HG03280 (cell line): Measurements from ENCODE around the gene KCNK18.

Experiments
- ATAC-seq: cut with Tn5 transposase; IDR thresholded peaks from one replicate; pipeline ENCODE4 v1.9.1; 2021; ENCODE audit warnings: mild to moderate bottlenecking, moderate library complexity; ENCODE audit not compliant: unreplicated experiment

The KCNK18 gene

GRCh38 chr10:117249493-117250093 lies 52.3 kb downstream of the KCNK18 start:
- ATAC-seq, result no peak

- no peak for ATAC-seq
Measured at GRCh38 chr10:117250411-117250810, 53.1 kb downstream of the KCNK18 start.

DNA sequence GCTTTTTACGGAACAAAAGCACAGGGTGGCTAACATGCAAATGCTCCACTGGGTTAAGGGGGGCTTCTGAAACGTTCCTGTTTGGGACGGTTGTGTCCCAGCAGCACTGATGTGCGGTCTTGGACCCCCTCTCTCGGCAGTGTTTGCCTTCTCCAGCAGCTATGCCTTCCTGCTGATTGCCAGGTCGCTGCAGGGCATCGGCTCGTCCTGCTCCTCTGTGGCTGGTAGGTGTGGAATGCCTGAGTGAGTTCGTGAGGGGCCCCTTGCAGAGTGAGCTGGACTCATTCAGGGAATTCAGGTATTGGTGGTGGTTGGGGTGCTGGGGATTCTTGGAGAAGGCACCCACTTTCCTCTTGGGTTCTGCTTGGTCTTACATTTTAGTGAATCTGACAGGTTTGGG lies 56.6 kb downstream of the KCNK18 start:
- ATAC-seq, result no peak

- no peak for ATAC-seq
Measured at GRCh38 chr10:117254338-117254737, 57.0 kb downstream of the KCNK18 start.

DNA sequence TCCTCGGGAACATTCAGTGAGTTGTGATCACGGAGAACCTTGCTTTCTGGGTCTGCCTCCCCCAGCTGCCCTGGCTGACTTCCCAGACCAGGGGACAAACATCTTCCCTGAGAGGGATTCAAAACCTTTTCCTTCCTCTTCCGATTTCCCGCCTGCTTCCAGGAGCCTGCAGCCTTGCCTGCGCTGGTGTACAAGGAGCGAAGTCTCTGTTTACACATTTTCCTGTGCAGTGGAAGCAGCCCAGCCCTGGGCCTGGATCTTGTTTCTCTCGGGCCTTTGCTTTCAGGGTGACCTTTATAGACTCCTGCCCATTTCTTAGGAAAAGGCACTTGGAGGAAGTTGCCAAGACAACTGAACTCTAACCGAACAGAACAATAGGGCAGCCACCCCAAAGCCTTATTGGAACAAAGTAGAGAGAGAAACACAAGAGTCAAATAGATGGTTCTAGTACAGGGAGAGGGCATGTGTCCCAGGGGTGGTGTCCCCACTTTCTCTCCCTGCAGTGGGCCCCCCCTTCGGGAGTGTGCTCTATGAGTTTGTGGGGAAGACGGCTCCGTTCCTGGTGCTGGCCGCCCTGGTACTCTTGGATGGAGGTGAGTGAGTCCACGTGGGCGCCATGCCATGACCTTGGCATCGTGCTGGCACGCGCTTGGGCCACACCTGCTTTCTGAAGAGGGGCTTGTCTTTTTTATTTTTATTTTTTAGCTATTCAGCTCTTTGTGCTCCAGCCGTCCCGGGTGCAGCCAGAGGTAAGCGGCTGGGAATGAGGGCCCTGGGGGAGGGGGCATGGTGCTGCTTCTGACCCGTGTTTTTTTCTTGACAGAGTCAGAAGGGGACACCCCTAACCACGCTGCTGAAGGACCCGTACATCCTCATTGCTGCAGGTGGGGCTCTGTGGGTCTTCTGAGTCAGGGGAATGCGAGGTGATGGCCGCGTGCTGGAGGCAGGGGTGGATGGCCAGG lies 57.8 kb downstream of the KCNK18 start:
- ATAC-seq, result no peak

DNA sequence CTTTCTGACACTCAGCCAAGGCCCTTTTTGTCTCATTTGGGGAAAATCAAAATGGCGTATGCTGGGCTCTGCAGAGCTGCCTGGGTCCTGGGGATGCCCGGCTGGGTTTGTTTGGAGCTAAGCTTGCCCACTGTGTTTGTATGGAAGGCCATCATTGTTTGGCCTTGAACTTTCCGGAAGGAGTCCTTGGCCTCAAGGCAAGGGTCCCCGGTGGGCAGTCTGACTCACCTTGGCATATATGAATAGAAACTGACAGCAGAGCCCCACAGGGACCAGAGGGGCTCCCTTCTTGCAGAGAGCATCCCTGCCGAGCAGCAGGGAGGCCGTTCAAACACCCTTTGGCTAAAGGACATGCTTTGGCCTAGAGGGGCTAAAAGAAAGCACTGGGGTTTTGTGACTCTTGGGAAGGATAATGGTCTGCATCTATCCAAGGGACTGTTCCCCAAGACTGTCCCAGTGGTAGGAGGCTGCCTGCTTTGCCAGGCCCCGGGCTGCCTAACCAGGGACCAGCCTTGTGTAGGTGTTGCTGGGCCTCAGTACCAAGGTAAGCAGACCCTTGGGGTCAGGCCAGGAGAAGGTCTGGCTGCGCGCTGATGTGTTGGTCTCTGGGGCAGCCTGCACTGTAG lies 58.7 kb downstream of the KCNK18 start:
- no peak for ATAC-seq

DNA sequence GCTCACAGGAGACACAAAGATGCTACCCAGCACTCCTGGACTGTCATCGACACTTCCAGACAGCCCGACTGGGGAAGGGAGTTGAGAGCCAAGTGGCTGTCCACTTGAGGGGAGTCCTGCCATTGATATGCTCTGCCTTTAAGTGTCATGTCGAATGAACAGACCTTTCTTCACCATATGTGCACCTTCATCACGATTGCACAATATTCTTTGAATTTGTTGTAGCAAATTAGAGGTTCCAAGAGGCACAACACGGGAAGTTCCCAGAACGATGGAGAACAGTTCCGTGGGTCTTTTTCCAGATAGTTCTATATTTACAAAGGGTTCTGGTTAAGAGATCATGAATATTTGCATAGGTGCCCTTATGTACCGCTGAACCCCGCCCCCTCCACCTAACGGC lies 59.6 kb downstream of the KCNK18 start:
- ATAC-seq, result no peak

DNA sequence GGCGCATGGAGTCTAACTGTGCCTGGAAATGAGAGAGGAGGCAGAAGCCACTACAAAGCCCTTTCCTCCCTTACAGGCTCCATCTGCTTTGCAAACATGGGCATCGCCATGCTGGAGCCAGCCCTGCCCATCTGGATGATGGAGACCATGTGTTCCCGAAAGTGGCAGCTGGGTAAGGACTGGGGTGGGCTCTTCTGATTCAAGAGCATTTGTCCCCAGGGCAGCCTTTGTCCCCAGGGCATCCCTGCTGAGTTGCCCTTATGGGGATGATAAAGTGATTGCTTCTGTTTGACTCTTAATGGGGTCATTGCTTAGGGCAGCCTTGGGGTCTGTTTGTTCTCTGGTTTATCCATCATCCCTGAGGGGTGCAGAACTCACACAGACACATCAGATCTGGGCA lies 60.4 kb downstream of the KCNK18 start:
- no peak for ATAC-seq

- no peak for ATAC-seq
Measured at GRCh38 chr10:117259279-117259678, 62.0 kb downstream of the KCNK18 start.
